ENCODE measurements around the gene MOGAT3.

The MOGAT3 gene

GRCh38 chr7:101151908-101152651 lies 48.8 kb downstream of the MOGAT3 start:
- Histone ChIP-seq H3K27ac (no peak overlapping the region), H3K27me3 (ENCODE audit: insufficient read depth, low read depth, severe bottlenecking) (peaks cover 75% of the 10 kb centered on the region), H3K36me3 (no peaks in the 10 kb centered on the region), H3K4me3 (ENCODE audit: low read depth, low read length) (no peak overlapping the region), H3K9me3 (ENCODE audit: severe bottlenecking) (peaks cover 5% of the 10 kb centered on the region)
- no peak for TF ChIP-seq CTCF (IDR thresholded peaks at IDR 0.05; ENCODE audit: low read depth, low read length)
- no peak for DNase-seq
